Prostate gland (tissue), 2 donors: ENCODE results near the gene GRB7. TPM values are rescaled to one million over a fixed set of nuclear protein-coding genes. Genes with fewer than 3 reads are reported as not detected.
"Not testable (repeated sequence)": the region's sequence is repeated elsewhere in the genome, so short reads cannot be mapped to it uniquely, and the experiment has no call there.

Experiments used
- DNase-seq: peaks from one replicate; pipeline ENCODE4 v3.0.0-alpha.2; 2019; ENCODE audit warnings: low spot score
- H3K27ac ChIP-seq, 2 donors: fragments of 200-600 bp; sonication (generic); 2 replicates each; pipeline ENCODE4 v1.5.1; 2017 to 2019
- H3K27me3 ChIP-seq: fragments of 200-600 bp; sonication (generic); replicated peaks from 2 replicates; pipeline ENCODE4 v1.5.1; 2019; ENCODE audit not compliant: insufficient read depth
- H3K36me3 ChIP-seq, 2 donors: fragments of 200-600 bp; sonication (generic); 1 replicate in 1 of 2; 2 replicates in 1 of 2; pipeline versions ENCODE4 v1.5.1 to v1.8.1; 2017 to 2019
- H3K4me1 ChIP-seq: fragments of 200-600 bp; sonication (generic); replicated peaks from 2 replicates; pipeline ENCODE4 v1.5.1; 2019
- H3K4me3 ChIP-seq, 2 donors: fragments of 200-600 bp; sonication (generic); 2 replicates each; pipeline ENCODE4 v1.5.1; 2017 to 2019
- H3K9me3 ChIP-seq: fragments of 200-600 bp; sonication (generic); 2 replicates; pipeline ENCODE4 v1.5.1; 2017
- POLR2A ChIP-seq: fragments of 450-650 bp; IDR thresholded peaks from one replicate; pipeline ENCODE4 v1.6.1; 2016; ENCODE audit warnings: antibody characterized with exemption, mild to moderate bottlenecking
- POLR2AphosphoS5 ChIP-seq: sonication (generic); formaldehyde crosslinking; IDR thresholded peaks from one replicate; pipeline ENCODE4 v1.6.1; 2017; ENCODE audit warnings: antibody characterized with exemption
- WGBS: methylation state at CpG from one replicate; pipeline ENCODE4 v1.1.5; 2018; 5-methylcytosine and 5-hydroxymethylcytosine counted together
- intact Hi-C: fragments of 100-400 bp; cut with DNase I; formaldehyde crosslinking; loops from one replicate; pipeline ENCODE4 v1.14.2; 2022
- total RNA-seq, 2 donors: library from RNA; depleted of rRNA; stranded (reverse); fragments of >200 nt; gene quantifications; one replicate each; pipeline ENCODE4 v1.1.0, GENCODE V29; 2016
- TF ChIP-seq, protein P1 (sequence below), 4 experiments: fragments of 200-600 bp in 2 of 4; fragments of 450-650 bp in 2 of 4; sonication (generic) in 2 of 4; IDR thresholded peaks; 1 replicate in 3 of 4; 2 replicates in 1 of 4; pipeline ENCODE4 v1.5.1; 2016 to 2019; ENCODE audit warnings: antibody characterized with exemption in 4 of 4, mild to moderate bottlenecking in 2 of 4, moderate library complexity in 2 of 4

Gene GRB7
- total RNA-seq, 2 donors from 2014 or later: 25.7 to 32.6 TPM

GRCh38 chr17:39696731-39697130 is 41.0 kb upstream of the GRB7 start:
- H3K4me3 ChIP-seq: no peak overlapping the region
- 88% methylated on average over 6 of the region's 6 CpGs for WGBS
- intact Hi-C loops: no loop called here
- H3K36me3 ChIP-seq: no peaks in the 10 kb centered on the region
- H3K9me3 ChIP-seq: no peaks in the 10 kb centered on the region
- H3K4me1 ChIP-seq: peaks cover 6% of the 10 kb centered on the region
- no peaks in the 10 kb centered on the region for H3K27me3 ChIP-seq
- no peak for DNase-seq
- no peak overlapping the region for H3K27ac ChIP-seq
- TF ChIP-seq POLR2A: no peak
- TF ChIP-seq, protein P1, sequence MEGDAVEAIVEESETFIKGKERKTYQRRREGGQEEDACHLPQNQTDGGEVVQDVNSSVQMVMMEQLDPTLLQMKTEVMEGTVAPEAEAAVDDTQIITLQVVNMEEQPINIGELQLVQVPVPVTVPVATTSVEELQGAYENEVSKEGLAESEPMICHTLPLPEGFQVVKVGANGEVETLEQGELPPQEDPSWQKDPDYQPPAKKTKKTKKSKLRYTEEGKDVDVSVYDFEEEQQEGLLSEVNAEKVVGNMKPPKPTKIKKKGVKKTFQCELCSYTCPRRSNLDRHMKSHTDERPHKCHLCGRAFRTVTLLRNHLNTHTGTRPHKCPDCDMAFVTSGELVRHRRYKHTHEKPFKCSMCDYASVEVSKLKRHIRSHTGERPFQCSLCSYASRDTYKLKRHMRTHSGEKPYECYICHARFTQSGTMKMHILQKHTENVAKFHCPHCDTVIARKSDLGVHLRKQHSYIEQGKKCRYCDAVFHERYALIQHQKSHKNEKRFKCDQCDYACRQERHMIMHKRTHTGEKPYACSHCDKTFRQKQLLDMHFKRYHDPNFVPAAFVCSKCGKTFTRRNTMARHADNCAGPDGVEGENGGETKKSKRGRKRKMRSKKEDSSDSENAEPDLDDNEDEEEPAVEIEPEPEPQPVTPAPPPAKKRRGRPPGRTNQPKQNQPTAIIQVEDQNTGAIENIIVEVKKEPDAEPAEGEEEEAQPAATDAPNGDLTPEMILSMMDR (IDR thresholded peaks at IDR 0.05): no peak
- TF ChIP-seq POLR2AphosphoS5: no peak

DNA sequence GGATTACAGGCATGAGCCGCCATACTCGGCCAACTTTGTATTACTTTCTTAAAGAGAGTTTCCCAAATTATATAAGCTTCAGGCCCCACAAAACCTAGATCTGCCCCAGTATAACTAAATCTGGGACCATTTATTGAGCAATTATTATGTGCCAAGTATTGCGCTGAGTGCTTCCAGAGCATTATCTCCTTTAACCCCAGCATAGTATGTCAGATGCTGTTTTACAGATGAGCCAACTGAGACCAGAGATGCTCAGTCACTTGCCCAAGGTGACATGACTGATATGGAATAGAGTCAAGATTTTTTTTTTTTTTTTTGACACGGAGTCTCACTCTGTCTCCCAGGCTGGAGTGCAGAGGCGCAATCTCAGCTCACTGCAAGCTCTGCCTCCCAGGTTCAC is 39.8 kb upstream of the GRB7 start:
- no peaks in the 10 kb centered on the region for H3K9me3 ChIP-seq

GRCh38 chr17:39699157-39699817 is 38.5 kb upstream of the GRB7 start:
- H3K27me3 ChIP-seq, H3K36me3 ChIP-seq, DNase-seq, H3K9me3 ChIP-seq, intact Hi-C loops: not testable (repeated sequence)
- Histone ChIP-seq H3K4me1 (peaks cover 20% of the 10 kb centered on the region), H3K27ac (peak overlapping the region; percentile 98), H3K4me3 (peak overlapping the region; percentile 98)
- WGBS: 44% methylated on average over 11 of the region's 11 CpGs

More for the DNA sequence above, 39.8 kb upstream of the GRB7 start:
- Histone ChIP-seq H3K27me3 (no peaks in the 10 kb centered on the region), H3K4me3 (no peak overlapping the region), H3K4me1 (peaks cover 13% of the 10 kb centered on the region), H3K27ac (no peak overlapping the region), H3K36me3 (no peaks in the 10 kb centered on the region)
- TF ChIP-seq POLR2A (no peak), POLR2AphosphoS5 (no peak)
- TF ChIP-seq, protein P1 (IDR thresholded peaks at IDR 0.05): no peak
- intact Hi-C loops: no loop called here
- 96% methylated on average over 5 of the region's 5 CpGs for WGBS
- DNase-seq: no peak

DNA sequence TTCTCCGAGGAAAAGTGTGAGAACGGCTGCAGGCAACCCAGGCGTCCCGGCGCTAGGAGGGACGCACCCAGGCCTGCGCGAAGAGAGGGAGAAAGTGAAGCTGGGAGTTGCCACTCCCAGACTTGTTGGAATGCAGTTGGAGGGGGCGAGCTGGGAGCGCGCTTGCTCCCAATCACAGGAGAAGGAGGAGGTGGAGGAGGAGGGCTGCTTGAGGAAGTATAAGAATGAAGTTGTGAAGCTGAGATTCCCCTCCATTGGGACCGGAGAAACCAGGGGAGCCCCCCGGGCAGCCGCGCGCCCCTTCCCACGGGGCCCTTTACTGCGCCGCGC is 38.0 kb upstream of the GRB7 start, which contains the start of gene ERBB2:
TSS of gene ERBB2 (plus strand) at position 247 of the 330 bp plus-strand sequence. CDS start 175 bp downstream, outside the sequence.
- no peaks in the 10 kb centered on the region for H3K27me3 ChIP-seq
- H3K27ac ChIP-seq: peak within 1 kb of the TSS; percentile 98
- TF ChIP-seq, protein P1 (IDR thresholded peaks at IDR 0.05): no peak
- peak; percentile 91 for TF ChIP-seq POLR2AphosphoS5
- TF ChIP-seq POLR2A: peak; percentile 83
- no peaks in the 10 kb centered on the region for H3K36me3 ChIP-seq
- intact Hi-C loops: no loop called here
- 1% methylated on average over 20 of the region's 20 CpGs for WGBS
- H3K9me3 ChIP-seq: no peaks in the 10 kb centered on the region
- H3K4me3 ChIP-seq: peak within 1 kb of the TSS; percentile 98
- DNase-seq: peak; percentile 86
- peaks cover 24% of the 10 kb centered on the region for H3K4me1 ChIP-seq

- intact Hi-C loops: no loop called here
- 1% methylated on average over 37 of the region's 57 CpGs for WGBS
- TF ChIP-seq, protein P1 (IDR thresholded peaks at IDR 0.05): no peak
- TF ChIP-seq POLR2AphosphoS5 (no peak), POLR2A (no peak)
- Histone ChIP-seq H3K9me3 (no peaks in the 10 kb centered on the region), H3K27me3 (no peaks in the 10 kb centered on the region), H3K27ac (peak overlapping the region; percentile 98), H3K36me3 (no peaks in the 10 kb centered on the region), H3K4me1 (peaks cover 29% of the 10 kb centered on the region), H3K4me3 (peak overlapping the region; percentile 98)
- DNase-seq: no peak
Observed at GRCh38 chr17:39700148-39700987, 37.4 kb upstream of the GRB7 start.
